Stimulated activated CD8-positive, alpha-beta memory T cell treated with anti-CD3 and anti-CD28 coated beads, Interleukin-4, amount 100 ng/mL, for 48 hours (primary cell): ENCODE data around the gene SLC38A6.

Experiments used
- DNase-seq: peaks from one replicate; pipeline ENCODE4 v3.0.0-alpha.2; 2020

The SLC38A6 gene

DNA sequence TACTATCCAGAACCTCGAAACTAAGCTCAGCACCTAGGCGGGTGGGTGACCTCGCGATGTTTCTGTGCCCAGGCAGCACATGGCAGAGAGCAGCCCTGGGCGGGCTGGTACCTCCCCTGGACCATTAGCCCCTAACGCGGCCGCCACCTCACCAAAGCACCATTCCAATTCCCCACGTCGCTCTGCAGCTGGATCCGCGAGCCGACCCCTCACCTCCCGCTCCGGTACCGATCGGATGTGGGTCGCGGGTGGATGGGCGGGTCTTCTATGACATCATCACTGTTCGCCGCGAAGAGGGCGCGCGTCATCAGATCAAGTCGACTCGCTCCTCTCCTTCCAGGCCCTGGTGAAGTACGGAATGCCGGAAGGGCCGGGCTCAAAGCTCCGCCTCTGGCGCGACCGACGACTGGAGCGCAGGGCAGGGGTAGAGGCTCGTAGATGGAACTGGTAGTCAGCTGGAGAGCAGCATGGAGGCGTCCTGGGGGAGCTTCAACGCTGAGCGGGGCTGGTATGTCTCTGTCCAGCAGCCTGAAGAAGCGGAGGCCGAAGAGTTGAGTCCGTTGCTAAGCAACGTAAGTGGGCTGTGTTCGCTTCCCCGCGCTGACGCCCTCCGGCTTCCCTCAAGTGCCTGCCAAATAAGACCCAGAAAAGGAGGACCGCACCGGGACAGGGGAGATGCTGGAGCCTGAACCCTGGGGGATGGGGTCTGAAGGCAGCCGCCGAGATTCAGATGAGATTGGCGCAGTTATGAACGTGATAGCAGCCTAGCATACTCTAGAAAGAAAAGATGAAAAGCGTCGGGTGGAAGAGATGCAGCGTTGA is at the start of gene SLC38A6, which contains the start of gene TRMT5:
Gene SLC38A6, plus strand, starts transcription at position 435 of the 822 bp plus-strand sequence. Its CDS starts 33 bp downstream, at position 468.
Gene TRMT5, minus strand, starts transcription at position 269 of the 822 bp plus-strand sequence. Its CDS starts 106 bp downstream, at position 163.
- peak; percentile 96 for DNase-seq

DNA sequence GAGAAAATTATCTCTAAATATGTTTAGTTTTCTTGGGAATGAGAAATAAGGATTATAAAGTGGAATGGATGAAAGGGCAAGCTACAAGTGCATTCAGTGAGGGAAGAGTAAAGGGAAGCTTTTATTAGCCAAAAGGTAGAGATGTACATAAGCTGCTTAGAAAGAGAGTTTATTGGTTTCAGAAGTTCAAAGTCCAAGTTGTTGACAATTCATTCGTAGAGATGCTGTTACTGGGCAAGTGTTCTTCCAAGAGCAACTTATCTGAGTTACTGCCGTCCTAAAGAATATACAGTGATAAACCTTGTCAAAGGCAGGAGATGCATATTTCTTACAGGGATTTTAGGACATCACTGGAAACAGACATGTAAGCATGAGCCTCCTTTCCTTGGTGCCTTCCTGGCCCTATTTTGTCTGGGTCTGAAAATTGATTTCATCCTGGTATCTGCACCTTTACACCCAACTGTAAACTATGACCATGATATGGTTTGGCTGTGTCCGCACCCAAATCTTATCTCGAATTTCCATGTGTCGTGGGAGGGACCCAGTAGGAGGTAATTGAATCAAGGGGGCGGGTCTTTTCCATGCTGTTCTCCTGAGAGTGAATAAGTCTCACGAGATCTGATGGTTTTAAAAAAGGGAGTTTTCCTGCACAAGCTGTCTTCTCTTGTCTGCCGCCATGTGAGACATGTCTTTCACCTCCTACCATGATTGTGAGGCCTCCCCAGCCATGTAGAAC is 47.0 kb upstream of the SLC38A6 start:
- DNase-seq, result no peak

DNA sequence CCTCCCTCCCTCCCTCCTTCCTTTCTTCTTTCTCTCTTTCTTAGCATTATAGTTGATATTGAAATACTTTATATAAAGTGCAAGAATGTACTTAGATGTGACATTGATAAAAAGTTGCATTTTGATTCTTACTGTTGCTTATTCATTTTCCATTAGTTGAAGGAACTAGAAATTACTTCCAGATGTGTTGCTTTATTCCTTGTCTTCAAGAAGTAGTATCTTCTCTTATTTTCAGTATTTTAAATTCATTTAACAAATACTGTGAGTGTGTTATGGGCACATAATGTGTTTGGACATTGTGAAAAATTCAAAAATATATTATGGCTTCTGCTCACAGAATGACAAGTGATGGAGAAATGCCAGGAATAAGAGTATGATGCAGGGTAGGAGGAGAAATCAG is 45.7 kb upstream of the SLC38A6 start:
- no peak for DNase-seq

DNA sequence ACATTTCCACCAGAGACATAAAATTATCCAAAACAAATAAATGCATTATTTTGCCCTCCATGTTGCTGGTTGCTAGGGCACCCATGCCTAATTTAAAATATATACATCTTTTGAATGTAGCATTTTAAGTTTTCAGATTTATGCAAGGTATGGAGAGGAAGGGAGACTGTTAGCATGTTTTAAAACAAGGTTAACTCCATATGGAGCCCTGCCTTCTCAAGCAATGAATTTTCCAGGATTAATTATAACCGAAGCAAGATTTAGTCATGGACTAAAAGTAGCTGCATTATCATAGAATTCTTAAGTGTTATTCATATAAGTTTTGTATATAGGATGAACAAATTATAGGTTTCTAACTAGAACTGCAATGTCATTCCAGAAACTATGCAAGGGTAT is 37.4 kb upstream of the SLC38A6 start:
- DNase-seq, result no peak

DNA sequence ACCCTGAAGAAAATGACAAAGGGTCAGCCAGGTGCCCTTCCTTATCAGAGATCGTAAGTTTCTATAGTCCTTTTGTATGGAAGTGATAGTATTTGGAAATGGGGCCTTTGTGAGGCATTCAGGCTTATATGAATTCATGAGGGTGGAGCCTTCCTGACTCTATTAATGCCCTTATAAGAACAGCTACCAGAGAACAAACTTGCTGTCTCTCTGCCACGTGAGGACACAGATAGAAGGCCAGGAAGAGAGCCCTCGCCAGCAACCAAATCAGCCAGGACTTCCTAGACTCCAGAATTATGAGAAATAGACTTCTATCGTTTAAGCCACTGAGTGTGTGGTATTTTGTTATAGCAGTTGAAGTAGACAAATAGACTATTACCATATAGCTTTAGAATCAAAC is 36.8 kb upstream of the SLC38A6 start:
- no peak for DNase-seq

DNA sequence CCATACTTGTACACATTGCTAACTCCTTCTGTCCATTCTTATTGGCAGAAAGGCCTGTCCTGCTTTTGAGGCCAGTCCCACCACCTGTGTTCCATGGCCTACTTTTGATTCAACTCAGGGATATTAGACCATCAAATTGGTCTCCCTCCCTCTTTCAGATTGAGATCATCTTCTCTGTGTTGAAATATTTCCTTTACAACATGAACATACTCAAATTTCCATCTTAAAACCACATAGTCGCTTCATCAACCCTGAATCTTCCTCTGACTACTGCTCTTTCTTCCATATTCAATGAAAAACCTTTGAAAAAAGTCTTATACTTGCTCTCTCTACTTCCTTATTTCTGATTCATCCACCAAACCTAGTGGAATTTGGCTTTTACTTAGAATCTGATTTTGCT is 35.1 kb upstream of the SLC38A6 start:
- DNase-seq, result no peak

DNA sequence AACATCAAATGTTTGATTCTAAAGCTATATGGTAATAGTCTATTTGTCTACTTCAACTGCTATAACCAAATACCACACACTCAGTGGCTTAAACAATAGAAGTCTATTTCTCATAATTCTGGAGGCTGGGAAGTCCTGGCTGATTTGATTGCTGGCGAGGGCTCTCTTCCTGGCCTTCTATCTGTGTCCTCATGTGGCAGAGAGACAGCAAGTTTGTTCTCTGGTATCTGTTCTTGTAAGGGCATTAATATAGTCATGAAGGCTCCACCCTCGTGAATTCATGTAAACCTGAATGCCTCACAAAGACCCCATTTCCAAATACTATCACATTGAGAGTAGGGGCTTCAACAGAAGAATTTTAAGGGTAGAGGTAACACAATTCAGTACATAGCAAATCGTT is 34.3 kb upstream of the SLC38A6 start:
- DNase-seq, result no peak

DNA sequence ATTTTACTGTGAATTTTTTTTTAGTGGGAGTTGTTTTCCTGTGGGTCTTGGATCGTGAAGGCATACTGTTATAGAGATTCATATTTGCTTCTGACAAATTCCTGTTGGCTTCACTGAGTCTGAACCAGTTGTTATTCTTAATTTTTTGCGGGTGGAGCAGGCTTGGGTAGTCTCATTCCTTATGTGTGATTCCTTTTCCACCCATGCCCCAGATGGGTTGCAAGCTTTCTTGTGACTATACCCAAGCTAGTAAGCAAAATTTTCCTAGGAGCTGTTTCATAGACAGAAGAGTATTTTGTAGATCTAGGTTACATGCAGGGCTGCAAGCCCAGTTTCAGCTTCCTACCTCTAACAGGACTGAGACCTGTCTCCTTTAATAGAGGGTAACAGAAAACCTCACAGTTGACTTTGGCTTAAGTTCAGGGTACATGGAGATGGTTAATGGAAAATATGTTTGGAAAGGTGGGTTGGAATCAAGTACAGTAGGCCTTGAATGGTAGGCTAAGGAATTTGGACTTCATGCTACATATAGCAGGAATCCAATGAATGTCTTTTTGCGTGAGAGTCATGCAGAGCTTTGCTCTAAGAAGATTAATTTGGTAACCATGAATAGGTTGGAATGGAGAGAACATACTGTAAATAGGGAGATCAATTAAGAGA is 29.1 kb upstream of the SLC38A6 start:
- DNase-seq, result no peak

DNA sequence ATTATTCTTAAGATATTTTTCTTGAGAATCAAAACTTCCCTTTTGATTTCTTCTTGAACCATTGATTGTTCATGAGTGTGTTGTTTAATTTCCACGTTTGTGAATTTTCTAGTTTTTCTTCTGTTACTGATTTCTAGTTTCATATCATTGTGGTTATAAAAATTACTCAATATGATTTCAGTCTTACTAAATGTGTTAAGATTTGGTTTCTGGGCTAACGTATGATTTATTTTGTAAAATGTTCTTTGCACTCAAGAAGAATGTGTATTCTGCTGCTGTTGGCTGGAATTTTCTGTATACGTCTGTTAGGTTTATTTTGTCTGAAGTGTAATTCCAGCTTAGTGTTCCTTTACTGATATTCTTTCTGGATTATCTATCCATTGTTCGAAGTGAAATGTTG is 24.8 kb upstream of the SLC38A6 start:
- DNase-seq, result no peak

DNA sequence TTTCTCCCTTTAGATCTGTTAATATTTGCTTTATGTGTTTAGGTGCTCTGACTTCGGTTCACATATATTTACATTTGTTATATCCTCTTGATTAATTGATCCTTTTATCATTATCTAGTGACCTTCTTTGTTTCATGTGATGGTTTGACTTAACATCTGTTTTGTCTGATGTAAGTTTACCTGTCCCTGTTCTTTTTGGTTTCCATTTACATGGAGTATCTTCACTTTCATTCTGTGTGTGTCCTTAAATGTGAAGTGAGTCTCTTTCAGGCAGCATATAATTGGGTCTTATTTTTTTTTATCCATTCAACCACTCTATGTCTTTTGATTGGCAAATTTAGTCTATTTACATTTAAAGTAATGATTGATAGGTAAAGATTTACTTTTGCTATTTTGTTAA is 24.4 kb upstream of the SLC38A6 start:
- no peak for DNase-seq

DNA sequence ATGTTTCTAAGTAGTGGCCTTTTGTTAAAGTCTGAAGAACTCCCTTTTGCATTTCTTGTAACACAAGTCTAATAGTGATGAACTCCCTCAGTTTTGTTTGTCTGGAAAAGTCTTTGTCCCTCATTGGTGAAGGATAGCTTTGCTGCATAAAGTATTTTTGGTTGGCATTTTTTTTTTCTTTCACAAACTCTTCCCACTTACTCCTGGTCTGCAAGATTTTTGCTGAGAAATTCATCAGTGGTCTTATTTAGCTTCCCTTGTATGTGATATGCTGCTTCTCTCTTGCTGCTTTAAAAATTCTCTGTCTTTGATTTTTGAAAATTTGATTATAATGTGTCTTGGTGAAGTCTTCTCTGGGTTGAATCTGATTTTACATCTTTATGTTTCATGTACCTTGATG is 22.9 kb upstream of the SLC38A6 start:
- no peak for DNase-seq

DNA sequence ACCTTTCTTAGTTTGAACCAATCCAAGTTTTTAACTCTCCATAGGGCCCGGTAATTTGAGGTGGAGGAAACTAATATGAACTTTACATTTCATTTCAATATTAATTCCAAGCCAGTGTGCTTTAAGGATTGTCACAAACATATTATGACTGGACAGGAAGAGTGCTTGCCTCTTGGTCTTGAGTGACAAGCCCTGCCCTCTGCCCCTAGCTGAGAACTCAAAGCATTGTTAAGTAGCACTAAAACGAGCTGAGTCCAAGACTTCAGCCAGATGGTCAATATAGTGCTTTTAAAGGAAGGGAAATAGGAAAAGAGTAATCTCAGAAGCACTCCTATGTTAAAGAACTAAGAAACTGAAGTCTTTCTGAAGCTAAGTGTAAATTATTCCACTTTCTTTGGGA is 17.3 kb upstream of the SLC38A6 start:
- no peak for DNase-seq

DNA sequence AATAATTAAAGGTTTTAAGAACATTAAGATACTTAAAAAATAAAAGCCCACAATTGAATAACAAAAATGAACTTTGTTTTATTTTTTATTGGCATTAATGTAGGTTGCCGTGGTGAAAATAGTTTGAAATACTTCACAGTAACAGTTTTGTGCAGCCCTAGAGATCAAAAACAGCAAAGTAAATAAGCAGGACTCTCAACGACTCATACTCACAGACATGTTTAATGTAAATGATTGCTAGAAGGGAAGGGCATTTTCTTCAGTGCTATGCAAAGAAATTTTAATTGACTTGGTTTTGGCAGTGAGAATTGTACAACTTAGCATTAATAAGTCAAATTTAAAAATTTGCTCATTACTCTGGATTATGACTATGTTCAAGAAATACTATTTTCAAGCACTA is 16.1 kb upstream of the SLC38A6 start:
- no peak for DNase-seq

DNA sequence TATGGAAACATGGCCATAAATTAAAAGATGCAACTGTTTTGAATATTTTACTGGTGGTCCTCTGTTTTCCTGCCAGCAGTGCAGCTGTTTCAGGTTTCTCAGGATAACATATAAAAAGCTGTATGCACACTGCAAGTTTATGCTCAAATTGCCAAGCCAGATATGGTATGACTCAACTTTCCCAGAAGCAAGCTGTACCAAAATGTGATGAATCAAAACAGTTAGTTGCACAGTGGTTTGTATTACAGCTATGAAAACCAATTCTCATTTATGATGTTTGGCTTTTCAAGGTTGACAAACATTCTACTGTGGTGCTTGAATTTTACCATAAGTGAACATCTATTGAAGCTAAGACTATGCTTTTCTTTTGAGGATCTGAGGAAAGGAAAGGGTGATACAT is 15.6 kb upstream of the SLC38A6 start:
- no peak for DNase-seq

DNA sequence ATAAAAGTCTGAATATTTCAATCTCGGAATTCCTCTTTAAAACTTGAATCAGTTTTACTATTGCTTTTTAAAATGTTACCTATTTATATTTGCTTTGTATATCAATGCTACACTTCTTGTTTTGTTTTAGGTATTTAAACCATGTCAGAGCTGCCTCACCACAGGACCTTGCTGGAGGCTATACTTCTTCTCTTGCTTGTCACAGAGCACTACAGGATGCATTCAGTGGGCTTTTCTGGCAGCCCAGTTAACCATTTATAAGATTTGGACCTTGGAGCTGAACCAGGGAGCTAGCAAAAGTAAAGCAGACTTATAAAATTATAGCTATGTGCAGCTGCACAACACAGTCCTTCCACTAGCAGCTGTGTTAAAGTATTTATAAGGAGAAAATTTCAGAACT is 12.9 kb upstream of the SLC38A6 start:
- DNase-seq, result no peak

DNA sequence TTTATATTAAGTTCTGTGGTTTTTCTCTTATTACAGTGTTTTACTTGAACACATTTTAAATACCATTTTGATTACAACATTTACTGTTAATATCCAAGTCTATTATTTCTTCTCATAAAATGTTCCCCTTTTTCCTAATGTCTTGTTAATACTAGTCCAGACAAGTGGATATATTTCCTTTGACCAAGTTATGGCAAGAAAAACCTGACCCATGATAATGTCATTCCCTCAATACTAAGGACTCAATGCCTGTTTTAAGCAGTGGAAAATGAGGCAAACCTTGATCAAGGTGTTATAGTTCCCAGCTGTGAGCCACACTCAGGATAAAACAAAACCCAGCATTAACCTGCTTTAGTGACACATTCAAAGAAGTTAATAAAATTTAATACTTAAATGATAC is 12.4 kb upstream of the SLC38A6 start:
- no peak for DNase-seq

DNA sequence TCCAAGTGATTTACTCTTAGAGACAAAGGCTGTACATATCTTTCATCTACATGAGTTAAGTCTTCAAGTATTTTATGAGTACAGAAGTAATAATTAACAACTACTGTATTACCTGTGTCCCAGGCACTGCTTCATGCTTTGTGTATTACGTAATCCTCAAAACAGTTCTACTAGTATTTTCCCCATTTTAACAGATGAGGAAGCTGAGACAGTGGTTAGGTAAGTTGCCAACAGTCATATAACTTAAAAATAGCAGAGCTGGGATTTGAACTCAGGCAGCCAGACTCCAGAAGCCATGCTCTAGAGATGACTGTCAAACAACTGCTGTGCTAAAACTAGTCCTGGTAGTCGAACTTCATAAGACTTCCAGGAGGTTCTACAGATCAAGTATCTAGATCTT is 10.9 kb upstream of the SLC38A6 start:
- DNase-seq, result no peak

DNA sequence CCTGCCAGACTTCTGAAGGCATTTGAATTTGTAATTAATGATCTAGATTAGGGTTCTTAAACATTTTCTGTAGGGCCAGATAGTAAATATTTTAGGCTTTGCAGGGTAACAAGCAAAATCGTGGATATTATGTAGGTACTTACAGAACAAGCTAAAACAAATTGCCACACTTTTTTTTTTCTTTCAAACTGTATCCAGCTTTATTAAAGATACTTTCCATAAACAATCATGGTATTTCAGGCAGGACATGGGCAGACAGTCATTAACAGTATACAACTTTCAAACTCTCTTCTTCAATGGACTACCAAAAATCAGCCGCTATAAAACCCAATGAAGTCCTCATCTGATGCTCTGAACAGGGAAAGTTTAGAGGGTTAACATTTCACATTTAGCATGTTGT is 9.8 kb upstream of the SLC38A6 start:
- DNase-seq, result no peak

DNA sequence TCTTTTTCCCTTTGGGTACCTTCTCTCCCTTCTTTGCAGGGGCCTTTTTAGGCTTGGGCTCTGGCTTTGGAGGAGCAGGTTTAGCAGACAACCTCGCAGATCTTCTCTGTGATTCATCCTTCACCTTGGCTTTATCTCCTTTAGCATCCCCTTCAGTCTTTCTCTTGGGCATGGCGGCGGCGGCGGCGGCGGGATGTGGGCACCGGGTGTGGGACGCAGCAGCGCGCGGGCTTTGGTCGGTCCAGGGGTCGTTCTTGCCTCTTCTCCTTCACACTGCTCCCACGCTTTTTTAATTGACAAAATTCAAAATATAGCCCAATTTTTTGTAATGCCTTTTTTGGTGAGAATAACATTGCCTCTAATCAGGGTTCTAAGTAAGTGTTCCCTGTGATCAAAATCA is 8.8 kb upstream of the SLC38A6 start:
- DNase-seq, result no peak

DNA sequence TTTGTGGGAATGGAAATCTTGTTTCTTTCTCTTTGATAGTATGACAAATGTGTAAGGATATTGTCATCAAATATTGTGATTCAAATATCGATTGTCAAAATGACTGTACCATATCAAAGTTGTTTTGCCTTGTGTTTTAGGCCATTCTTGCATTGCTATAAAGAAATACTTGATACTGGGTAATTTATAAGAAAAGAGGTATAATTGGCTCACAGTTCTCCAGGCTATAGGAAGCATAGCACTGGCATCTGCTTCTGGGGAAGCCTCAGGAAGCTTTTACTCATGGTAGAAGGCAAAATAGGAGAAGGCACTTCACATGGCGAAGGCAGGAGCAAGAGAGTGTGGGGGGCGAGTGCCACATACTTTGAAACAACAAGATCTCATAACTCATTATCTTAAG is 8.0 kb upstream of the SLC38A6 start:
- DNase-seq, result no peak

DNA sequence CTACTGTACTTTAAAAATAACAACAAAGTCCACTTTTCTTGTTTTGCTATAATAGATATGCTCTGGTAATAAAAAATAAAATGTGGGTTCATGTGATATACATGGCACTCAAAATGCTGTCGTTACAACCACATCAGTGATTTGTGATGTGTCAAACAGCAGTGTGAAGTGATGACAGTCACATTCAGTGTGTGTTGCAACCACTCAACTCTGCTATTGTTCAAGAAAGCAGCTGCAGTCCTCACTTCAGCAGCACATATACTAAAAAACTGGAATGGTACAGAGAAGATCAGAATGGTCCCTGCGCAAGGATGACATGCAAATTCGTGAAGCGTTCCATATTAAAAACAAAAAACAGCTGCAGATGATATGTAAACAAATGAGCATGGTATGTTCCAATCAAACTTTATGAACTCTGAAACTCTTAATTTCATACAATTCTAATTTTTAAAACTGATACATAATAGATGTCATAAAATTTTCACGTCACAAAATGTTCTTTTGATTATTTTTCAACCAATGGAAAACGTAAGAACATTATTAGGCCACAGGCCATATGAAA is 6.9 kb upstream of the SLC38A6 start:
- DNase-seq, result no peak

DNA sequence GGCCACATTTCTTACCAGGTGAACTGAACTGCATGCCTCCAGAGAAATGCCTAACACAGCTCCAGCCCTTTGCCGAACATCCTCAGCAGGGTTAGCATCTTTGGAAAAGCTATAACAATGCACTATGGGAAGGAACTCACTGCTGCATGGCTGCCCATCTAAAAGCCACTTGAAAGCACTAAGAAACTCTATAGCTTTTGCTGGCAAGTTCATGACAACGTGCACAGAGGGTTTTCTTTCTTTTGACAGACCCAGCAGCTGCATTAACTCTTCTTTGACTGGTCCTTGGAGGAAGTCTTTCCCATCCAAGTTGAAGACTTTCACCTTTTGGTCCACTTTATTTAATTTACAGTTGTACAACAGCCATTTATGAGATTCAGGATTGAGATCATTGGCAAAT is 5.5 kb upstream of the SLC38A6 start:
- DNase-seq, result no peak

DNA sequence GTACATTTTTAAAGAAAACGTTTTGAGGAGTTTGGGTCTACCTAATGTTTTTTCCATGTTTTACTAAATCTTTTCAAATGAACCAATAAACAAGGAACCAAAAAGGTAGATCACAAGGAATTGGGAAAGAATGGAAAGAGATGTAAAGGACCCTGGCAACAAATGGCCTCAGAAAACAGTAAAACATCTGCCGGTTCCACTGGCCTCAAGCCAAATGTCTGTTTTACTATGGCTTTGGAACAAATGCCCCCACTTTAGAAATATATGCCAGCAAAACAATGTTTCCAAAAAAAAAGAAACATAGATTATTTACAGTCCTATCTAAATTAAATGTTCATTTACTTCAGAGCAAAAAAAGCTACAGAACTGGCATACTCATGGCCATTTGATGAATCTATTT is 3.2 kb upstream of the SLC38A6 start:
- no peak for DNase-seq
